Lung (tissue), 12 donors: ENCODE results near the gene IL34. TPM values are rescaled to one million over a fixed set of nuclear protein-coding genes. Genes with fewer than 3 reads are reported as not detected.
A peak's percentile ranks its signal among the peaks of the same experiment; 100 is the strongest.

Experiments
- ATAC-seq: fragments of 200-7000 bp; cut with Tn5 transposase; one replicate; pipeline ENCODE4 v1.9.1; 2020; ENCODE audit warnings: moderate number of reproducible peaks; ENCODE audit not compliant: insufficient read depth, low FRiP score
- DNase-seq, 3 donors: peaks; one replicate each; pipeline ENCODE4 v3.0.0-alpha.2; 2013 to 2017
- H3K27ac ChIP-seq, 2 donors: one replicate each; pipeline ENCODE4 v1.5.1; 2013; ENCODE audit warnings: mild to moderate bottlenecking in 2 of 2, moderate library complexity in 2 of 2, control low read depth in 1 of 2, inconsistent platforms in 1 of 2, low read depth in 1 of 2, low read length in 1 of 2
- H3K27me3 ChIP-seq, 3 donors: one replicate each; pipeline ENCODE4 v1.5.1; 2013; ENCODE audit warnings: low read length in 2 of 3; ENCODE audit not compliant: control insufficient read depth in 3 of 3, insufficient read depth in 3 of 3
- H3K36me3 ChIP-seq, 4 donors: one replicate each; pipeline ENCODE4 v1.5.1; 2013; ENCODE audit warnings: low read length in 4 of 4, mild to moderate bottlenecking in 1 of 4, moderate library complexity in 1 of 4; ENCODE audit not compliant: control insufficient read depth in 4 of 4, insufficient read depth in 4 of 4
- H3K4me1 ChIP-seq, 5 donors: one replicate each; pipeline ENCODE4 v1.5.1; 2013; ENCODE audit warnings: low read length in 5 of 5, mild to moderate bottlenecking in 2 of 5, moderate library complexity in 1 of 5; ENCODE audit not compliant: control insufficient read depth in 5 of 5, insufficient read depth in 5 of 5
- H3K4me3 ChIP-seq: one replicate; pipeline ENCODE4 v1.5.1; 2013; ENCODE audit warnings: mild to moderate bottlenecking, control low read depth, moderate library complexity
- H3K9ac ChIP-seq, 2 donors: one replicate each; pipeline ENCODE4 v1.5.1; 2013; ENCODE audit warnings: low read length in 2 of 2, control low read depth in 1 of 2; ENCODE audit not compliant: insufficient read depth in 1 of 2
- H3K9me3 ChIP-seq, 4 donors: one replicate each; pipeline ENCODE4 v1.5.1; 2013; ENCODE audit warnings: low read length in 3 of 4, mild to moderate bottlenecking in 1 of 4, moderate library complexity in 1 of 4; ENCODE audit not compliant: control insufficient read depth in 4 of 4, insufficient read depth in 3 of 4
- whole genome bisulfite sequencing, 2 donors: extraction: QIAGEN DNeasy Blood & Tissue Kit; methylation state at CpG; one replicate each; pipeline ENCODE4 v1.1.7; 2013; 5-methylcytosine and 5-hydroxymethylcytosine counted together
- polyA plus RNA-seq, 2 donors: library from polyadenylated mRNA; stranded (reverse); fragments of 200-250 nt; gene quantifications; one replicate each; pipeline ENCODE4 v1.2.1, GENCODE V29; 2013
- total RNA-seq, 2 donors: library from RNA; depleted of rRNA in 1 of 2; stranded (reverse); fragments of >200 nt in 1 of 2; gene quantifications; one replicate each; pipeline ENCODE4 v1.2.1, GENCODE V29; 2014 to 2021
- TF ChIP-seq, protein P1 (sequence below): IDR thresholded peaks from 2 replicates; pipeline ENCODE4 v1.5.1; 2012; ENCODE audit warnings: mild to moderate bottlenecking; ENCODE audit errors: control extremely low read depth, extremely low read depth
- donor health status: control.
- donor health status: control.
- donor health status: Bipolar disorder and iron deficiency.
- donor health status: healthy.
- donor health status: DM: yes; HTN: yes; CAD: no.

Gene IL34
- total and polyA plus RNA-seq, 4 donors, result 1.5 to 13.0 (median 7.1) TPM

DNA sequence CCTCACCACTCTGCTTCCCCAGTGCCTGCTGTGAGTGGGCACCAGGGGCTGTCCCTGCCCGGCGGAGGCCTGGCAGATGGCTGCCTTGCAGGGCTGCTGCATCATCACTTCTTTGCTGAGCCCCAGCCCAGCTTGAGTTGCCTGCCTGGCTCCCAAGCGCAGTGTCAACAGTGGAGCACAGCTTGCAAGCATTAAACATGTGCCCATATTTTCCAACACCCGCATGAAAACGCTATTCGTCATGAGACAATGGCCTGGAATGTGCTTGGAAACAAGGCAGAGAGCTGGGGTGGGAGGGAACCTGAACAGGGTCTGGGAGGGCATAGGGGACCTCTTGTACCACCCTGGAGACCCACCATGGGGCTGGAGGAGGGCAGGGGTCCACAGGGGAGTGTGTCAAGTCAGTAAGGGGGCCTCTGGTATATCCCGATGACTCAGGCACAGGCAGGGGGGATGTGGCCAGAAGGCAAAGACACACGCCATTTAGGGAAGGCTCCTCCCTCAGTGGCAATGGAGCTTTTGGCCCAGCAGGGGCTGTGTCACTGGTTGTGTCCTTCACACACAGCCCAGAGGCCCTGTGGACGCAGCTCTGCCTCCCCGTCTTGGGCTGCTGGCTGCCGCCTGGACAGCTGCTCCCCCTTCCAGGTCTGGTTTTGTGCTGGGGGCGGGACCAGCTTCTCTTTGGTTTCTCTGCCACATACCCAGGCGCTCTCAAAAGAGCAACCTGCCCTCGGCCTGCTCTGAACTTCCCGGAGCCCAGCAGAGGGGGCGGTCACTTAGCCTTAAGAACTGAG is 56.9 kb downstream of the IL34 start:
- 71 to 73% methylated on average over 16 of the region's 16 CpGs for WGBS, 2 donors
- Histone ChIP-seq H3K36me3 (no peaks in the 10 kb centered on the region), H3K9me3 (no peaks in the 10 kb centered on the region), H3K4me1 (peaks cover 0 to 53% (median 24%) of the 10 kb centered on the region in 5 donors), H3K4me3 (no peak overlapping the region), H3K27me3 (no peaks in the 10 kb centered on the region), H3K9ac (no peak overlapping the region), H3K27ac (peak overlapping the region; percentile 57)
- ATAC-seq, result no peak
- peak; percentile 78 to 85 (median 82) for DNase-seq
- TF ChIP-seq, protein P1, sequence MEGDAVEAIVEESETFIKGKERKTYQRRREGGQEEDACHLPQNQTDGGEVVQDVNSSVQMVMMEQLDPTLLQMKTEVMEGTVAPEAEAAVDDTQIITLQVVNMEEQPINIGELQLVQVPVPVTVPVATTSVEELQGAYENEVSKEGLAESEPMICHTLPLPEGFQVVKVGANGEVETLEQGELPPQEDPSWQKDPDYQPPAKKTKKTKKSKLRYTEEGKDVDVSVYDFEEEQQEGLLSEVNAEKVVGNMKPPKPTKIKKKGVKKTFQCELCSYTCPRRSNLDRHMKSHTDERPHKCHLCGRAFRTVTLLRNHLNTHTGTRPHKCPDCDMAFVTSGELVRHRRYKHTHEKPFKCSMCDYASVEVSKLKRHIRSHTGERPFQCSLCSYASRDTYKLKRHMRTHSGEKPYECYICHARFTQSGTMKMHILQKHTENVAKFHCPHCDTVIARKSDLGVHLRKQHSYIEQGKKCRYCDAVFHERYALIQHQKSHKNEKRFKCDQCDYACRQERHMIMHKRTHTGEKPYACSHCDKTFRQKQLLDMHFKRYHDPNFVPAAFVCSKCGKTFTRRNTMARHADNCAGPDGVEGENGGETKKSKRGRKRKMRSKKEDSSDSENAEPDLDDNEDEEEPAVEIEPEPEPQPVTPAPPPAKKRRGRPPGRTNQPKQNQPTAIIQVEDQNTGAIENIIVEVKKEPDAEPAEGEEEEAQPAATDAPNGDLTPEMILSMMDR, result no peak

GRCh38 chr16:70703835-70704381 is 57.5 kb downstream of the IL34 start:
- no peaks in the 10 kb centered on the region for H3K9me3 ChIP-seq
- TF ChIP-seq, protein P1, result no peak
- H3K27ac ChIP-seq, result peak overlapping the region; percentile 57
- peaks cover 0 to 2% (median 0%) of the 10 kb centered on the region in 4 donors for H3K36me3 ChIP-seq
- 78 to 89% methylated on average over 5 to 6 of the region's 6 CpGs for WGBS, 2 donors
- H3K9ac ChIP-seq, result no peak overlapping the region
- peaks cover 0 to 53% (median 28%) of the 10 kb centered on the region in 5 donors for H3K4me1 ChIP-seq
- ATAC-seq, result no peak
- no peak overlapping the region for H3K4me3 ChIP-seq
- no peak for DNase-seq
- H3K27me3 ChIP-seq, result no peaks in the 10 kb centered on the region

GRCh38 chr16:70704586-70704985 is 58.2 kb downstream of the IL34 start:
- ATAC-seq, result no peak
- no peak for DNase-seq
- Histone ChIP-seq H3K36me3 (peaks cover 0 to 2% (median 0%) of the 10 kb centered on the region in 4 donors), H3K4me1 (peaks cover 0 to 54% (median 31%) of the 10 kb centered on the region in 5 donors), H3K4me3 (no peak overlapping the region), H3K9ac (no peak overlapping the region), H3K27me3 (no peaks in the 10 kb centered on the region), H3K9me3 (no peaks in the 10 kb centered on the region), H3K27ac (peak overlapping the region in 1 of 2 donors; percentile 8)
- TF ChIP-seq, protein P1, result no peak
- 91 to 92% methylated on average over 11 of the region's 11 CpGs for WGBS, 2 donors
